HG02884 (cell line): ENCODE results near the gene HIGD1C.
A peak's percentile ranks its signal among the peaks of the same experiment; 100 is the strongest.
"Not testable (repeated sequence)": the region's sequence is repeated elsewhere in the genome, so short reads cannot be mapped to it uniquely, and the experiment has no call there.

Source experiments
- ATAC-seq: cut with Tn5 transposase; IDR thresholded peaks from one replicate; pipeline ENCODE4 v1.9.1; 2021; ENCODE audit warnings: mild to moderate bottlenecking, moderate library complexity; ENCODE audit not compliant: unreplicated experiment

HIGD1C gene

GRCh38 chr12:50952510-50952909 is at the start of gene HIGD1C:
Gene HIGD1C, plus strand, starts transcription at chr12:50952544. Its CDS starts 1,455 bp downstream, at chr12:50953999.
- ATAC-seq, result no peak

DNA sequence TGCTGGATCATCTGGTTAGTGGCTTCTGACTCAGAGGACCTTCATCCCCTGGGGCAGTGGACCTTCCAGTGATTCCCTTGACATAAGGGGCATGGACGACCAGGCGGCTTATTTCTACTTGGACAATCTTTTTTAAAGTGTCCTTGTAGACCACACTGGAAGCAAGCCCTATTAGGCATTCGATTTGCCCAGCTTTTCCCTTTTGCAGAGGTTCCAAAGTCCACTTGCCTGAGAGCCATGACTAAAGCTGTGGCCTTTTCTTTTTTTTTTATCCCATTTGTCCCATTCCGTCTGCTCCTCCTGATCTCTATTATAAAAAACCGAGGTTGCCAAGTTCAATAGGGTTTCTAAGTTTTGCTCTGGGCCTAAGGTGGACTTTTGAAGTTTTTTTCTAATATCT is 43.9 kb upstream of the HIGD1C start:
- ATAC-seq, result not testable (repeated sequence)

DNA sequence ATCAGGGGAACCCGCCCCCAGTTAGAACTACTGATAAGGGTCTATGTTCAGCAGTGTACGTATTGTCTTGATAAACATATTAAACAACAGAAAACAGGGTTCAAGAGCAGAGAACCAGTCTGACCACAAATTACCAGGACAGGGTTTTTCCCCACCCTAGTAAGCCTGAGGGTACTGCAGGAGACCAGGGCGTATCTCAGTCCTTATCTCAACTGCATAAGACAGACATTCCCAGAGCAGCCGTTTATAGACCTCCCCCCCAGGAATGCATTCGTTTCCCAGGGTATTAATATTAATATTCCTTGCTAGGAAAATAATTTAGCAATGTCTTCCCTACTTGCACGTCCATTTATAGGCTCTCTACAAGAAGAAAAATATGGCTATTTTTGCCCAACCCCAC is 40.0 kb upstream of the HIGD1C start:
- ATAC-seq, result not testable (repeated sequence)

DNA sequence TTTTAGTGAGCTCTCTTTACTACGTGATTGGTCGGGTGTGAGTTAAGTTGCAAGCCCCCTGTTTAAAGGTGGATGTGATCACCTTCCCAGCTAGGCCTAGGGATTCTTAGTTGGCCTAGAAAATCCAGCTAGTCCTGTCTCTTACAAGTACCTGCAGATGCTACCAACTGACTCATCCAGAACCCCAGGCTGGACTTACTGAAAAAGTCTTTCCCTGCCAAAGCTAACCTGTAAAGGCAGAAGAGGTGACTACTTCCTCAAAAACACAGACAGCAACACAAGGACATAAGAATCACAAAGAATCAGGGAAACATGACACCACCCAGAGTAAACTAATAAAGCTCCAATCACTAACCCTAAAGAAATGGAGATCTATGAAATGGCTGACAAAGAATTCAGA is 39.1 kb upstream of the HIGD1C start:
- no peak for ATAC-seq

- no peak for ATAC-seq
Measured at GRCh38 chr12:50914872-50915484, 37.4 kb upstream of the HIGD1C start.

GRCh38 chr12:50916292-50916691 is 36.1 kb upstream of the HIGD1C start:
- no peak for ATAC-seq

DNA sequence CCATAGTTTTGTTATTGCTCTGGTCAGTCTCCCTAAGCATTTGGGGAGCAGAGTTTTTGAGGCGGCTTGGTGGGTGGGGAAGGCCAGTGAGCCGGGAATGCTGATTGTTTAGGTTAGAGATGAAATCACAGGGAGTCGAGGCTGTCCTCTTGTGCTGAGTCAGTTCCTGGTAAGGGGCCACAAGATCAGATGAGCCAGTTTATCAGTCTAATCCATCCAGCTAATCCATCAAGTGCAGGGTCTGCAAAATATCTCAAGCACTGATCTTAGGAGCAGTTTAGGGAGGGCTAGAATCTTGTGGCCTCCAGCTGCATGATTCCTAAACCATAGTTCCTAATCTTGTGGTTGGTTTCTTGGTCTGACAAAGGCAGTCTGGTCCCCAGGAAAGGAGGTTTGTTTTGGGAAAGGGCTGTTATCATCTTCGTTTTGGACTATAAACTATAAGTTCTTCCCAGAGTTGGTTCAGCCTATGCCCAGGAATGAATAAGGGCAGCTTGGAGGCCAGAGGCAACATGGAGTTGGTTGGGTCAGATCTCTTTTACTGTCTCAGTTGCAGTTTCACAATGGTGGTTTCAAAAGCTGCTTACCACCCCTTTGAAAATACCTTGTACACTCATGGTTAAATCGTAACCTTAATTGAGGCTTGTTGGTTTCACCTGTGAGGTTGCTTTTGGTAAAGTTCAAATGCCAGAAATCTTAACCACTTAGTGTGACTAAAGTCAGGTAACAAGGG is 33.6 kb upstream of the HIGD1C start:
- no peak for ATAC-seq

DNA sequence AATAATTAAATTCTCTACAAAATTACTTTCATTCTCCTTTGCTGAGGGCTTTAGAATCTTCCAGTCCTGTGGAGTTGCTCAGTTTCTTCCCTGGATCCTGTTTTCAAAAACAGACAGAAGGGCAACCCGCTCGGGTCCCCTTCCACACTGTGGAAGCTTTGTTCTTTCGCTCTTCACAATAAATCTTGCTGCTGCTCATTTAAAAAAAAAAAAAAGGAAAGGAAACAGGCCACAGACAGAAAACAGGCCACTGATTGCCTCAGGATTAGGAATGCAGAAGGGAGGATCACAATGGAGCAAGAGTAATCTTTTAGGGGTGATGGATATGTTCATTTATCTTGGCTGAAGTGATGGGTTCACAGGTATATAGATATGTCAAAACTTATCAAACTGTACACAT is 29.5 kb upstream of the HIGD1C start:
- no peak for ATAC-seq

GRCh38 chr12:50923361-50924130 is 28.8 kb upstream of the HIGD1C start:
- no peak for ATAC-seq

DNA sequence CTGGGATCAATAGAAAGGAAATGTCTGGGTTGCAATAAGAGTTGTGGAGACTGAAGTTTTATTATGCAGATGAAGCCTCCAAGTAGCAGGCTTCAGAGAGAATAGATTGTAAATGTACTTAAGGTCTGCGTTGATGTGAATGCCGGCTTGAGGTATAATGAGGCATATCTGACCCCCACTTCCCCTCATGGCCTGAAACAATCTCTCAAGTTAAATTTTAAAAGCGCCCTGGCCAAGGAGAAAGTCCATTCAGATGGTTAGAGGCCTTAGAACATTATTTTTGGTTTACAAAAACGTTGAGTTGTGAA is 28.3 kb upstream of the HIGD1C start:
- no peak for ATAC-seq

- ATAC-seq, result peak; percentile 78
Measured at GRCh38 chr12:50924439-50925341, 27.7 kb upstream of the HIGD1C start.

GRCh38 chr12:50925342-50925651 is 27.0 kb upstream of the HIGD1C start:
- no peak for ATAC-seq

DNA sequence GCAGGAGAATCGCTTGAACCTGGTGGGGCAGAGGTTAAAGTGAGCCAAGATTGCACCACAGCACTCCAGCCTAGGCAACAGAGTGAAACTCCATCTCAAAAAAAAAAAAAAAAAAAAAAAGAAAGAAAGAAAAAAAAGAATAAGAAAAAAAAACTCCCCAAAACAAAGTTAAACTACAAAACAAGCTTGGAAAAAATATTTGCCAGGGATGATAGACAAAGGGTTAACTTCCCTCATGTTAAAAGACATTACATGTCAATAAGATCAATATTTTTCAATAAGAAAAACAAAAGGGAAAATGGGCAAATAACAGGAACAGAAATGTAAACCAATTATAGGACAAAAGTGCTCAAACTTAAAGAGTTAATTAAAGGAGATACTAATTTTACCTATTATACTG is 26.4 kb upstream of the HIGD1C start:
- ATAC-seq, result no peak

DNA sequence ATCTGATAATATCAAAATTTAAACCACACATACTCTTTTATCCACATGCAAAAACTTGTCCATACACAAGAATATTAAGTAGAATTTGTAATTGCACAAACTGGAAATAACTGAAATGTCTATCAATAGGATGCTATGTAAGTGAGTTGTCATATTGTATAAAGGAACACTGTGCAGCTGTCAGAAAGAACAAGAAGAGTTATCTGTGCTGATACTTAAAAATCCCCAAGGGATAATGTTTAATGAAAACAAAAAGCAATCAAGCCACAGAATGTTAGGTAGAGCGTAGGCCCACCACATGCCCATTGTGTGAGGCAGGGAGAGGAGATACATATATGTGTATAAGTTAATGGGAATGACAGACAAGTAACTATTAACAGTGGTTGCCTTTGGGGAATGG is 25.9 kb upstream of the HIGD1C start:
- ATAC-seq, result no peak

- ATAC-seq, result not testable (repeated sequence)
Measured at GRCh38 chr12:50926932-50927331, 25.4 kb upstream of the HIGD1C start.

GRCh38 chr12:50927356-50927755 is 25.0 kb upstream of the HIGD1C start:
- no peak for ATAC-seq

DNA sequence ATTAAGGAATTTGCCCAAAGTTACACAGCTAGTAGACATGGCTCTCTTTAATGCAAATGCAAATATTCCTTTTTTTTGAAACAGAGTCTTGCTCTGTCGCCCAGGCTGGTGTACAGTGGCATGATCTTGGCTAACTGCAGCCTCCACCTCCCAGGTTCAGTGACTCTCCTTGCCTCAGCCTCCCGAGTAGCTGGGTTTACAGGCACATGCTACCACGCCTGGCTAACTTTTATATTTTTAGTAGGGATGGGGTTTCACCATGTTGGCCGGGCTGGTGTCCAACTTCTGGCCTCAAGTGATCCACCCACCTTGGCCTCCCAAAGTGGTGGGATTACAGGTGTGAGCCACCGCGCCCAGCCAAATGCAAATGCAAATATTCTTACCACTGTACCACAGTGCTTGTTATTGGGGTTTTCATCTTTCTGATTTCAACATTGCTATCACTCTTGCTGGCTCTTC is 24.5 kb upstream of the HIGD1C start:
- no peak for ATAC-seq

- no peak for ATAC-seq
Measured at GRCh38 chr12:50928392-50928791, 24.0 kb upstream of the HIGD1C start.

- no peak for ATAC-seq
Measured at GRCh38 chr12:50929831-50930230, 22.5 kb upstream of the HIGD1C start.

- ATAC-seq, result not testable (repeated sequence)
Measured at GRCh38 chr12:50930477-50930876, 21.9 kb upstream of the HIGD1C start.

GRCh38 chr12:50932787-50933280 is 19.5 kb upstream of the HIGD1C start:
- ATAC-seq, result no peak
